CD4-positive, alpha-beta T cell (primary cell): ENCODE data around the gene TCF12. TPM values are rescaled to one million over a fixed set of nuclear protein-coding genes. Genes with fewer than 3 reads are reported as not detected.

ENCODE experiments used
- ATAC-seq: fragments of 200-7000 bp; cut with Tn5 transposase; one replicate; pipeline ENCODE4 v1.10.0; 2022; ENCODE audit warnings: mild to moderate bottlenecking; ENCODE audit not compliant: poor library complexity
- CTCF ChIA-PET: fragments of 350-600 bp; sonication (Branson Sonifier 250); formaldehyde crosslinking; loops from one replicate; lab custom pipeline; 2021; ENCODE audit warnings: antibody characterized with exemption, inconsistent platforms; lab: Charles Lee
- POLR2A ChIA-PET: fragments of 350-600 bp; sonication (Branson Sonifier 250); formaldehyde crosslinking; loops from one replicate; lab custom pipeline; 2021; ENCODE audit warnings: antibody characterized with exemption, inconsistent platforms; lab: Charles Lee
- DNase-seq, 14 experiments: peaks; one replicate each; pipeline ENCODE4 v3.0.0-alpha.2; 2013 to 2020; ENCODE audit warnings: mixed read lengths in 2 of 14
- H3K27ac ChIP-seq, 2 donors: one replicate each; pipeline versions ENCODE4 v1.5.1 to v1.7.0; 2013; ENCODE audit warnings: low read length in 2 of 2, low read depth in 1 of 2, mild to moderate bottlenecking in 1 of 2
- H3K27me3 ChIP-seq, 2 experiments: 1 replicate in 1 of 2; 2 replicates in 1 of 2; pipeline versions ENCODE4 v1.6.1 to v1.7.0; 2013; ENCODE audit warnings: low read length in 2 of 2, control low read depth in 1 of 2, mild to moderate bottlenecking in 1 of 2, moderate library complexity in 1 of 2; ENCODE audit not compliant: insufficient read depth in 2 of 2, control insufficient read depth in 1 of 2
- H3K36me3 ChIP-seq: one replicate; pipeline ENCODE4 v1.6.1; 2013; ENCODE audit warnings: low read length, control low read depth; ENCODE audit not compliant: insufficient read depth
- H3K4me1 ChIP-seq: one replicate; pipeline ENCODE4 v1.6.1; 2013; ENCODE audit warnings: low read length, control low read depth; ENCODE audit not compliant: insufficient read depth
- H3K4me3 ChIP-seq: one replicate; pipeline ENCODE4 v1.5.1; 2013; ENCODE audit warnings: mild to moderate bottlenecking, low read length, moderate library complexity
- H3K9me3 ChIP-seq, 2 experiments: 1 replicate in 1 of 2; 2 replicates in 1 of 2; pipeline versions ENCODE4 v1.6.1 to v1.7.0; 2013; ENCODE audit warnings: low read length in 2 of 2, mild to moderate bottlenecking in 2 of 2, control low read depth in 1 of 2, moderate library complexity in 1 of 2; ENCODE audit not compliant: control insufficient read depth in 1 of 2, insufficient read depth in 1 of 2
- H3K27ac Mint-ChIP-seq: one replicate; pipeline ENCODE4 v1.8.0; 2020; ENCODE audit warnings: mixed read lengths
- H3K27me3 Mint-ChIP-seq: one replicate; pipeline ENCODE4 v1.8.0; 2021; ENCODE audit warnings: mixed read lengths
- H3K36me3 Mint-ChIP-seq: one replicate; pipeline ENCODE4 v1.8.0; 2021; ENCODE audit warnings: low read depth, mixed read lengths
- H3K4me1 Mint-ChIP-seq: one replicate; pipeline ENCODE4 v1.8.0; 2021; ENCODE audit warnings: low read depth, mixed read lengths
- H3K4me3 Mint-ChIP-seq: one replicate; pipeline ENCODE4 v1.8.0; 2020; ENCODE audit warnings: mild to moderate bottlenecking, mixed read lengths
- H3K9me3 Mint-ChIP-seq: one replicate; pipeline ENCODE4 v1.8.0; 2020; ENCODE audit warnings: mixed read lengths
- intact Hi-C, 2 experiments: fragments of 100-400 bp; cut with DNase I in 1 of 2; cut with micrococcal nuclease in 1 of 2; formaldehyde crosslinking; loops; one replicate each; pipeline versions ENCODE4 v1.15.1 to v1.9.0; 2023 to 2025; cut with DNase I, micrococcal nuclease
- total RNA-seq, 174 experiments: library from RNA in 2 of 174; stranded (reverse) in 2 of 174; gene quantifications; one replicate each; pipeline ENCODE4 v1.2.3 and lab custom pipeline; 2021 to 2026
- TF ChIP-seq, protein P1 (sequence below): fragments of 200-600 bp; IDR thresholded peaks from one replicate; pipeline ENCODE4 v1.8.0; 2022; ENCODE audit warnings: antibody characterized with exemption, mild to moderate bottlenecking

Gene TCF12
- total RNA-seq, 2 experiments from 2014 or later = 54.0 TPM

DNA sequence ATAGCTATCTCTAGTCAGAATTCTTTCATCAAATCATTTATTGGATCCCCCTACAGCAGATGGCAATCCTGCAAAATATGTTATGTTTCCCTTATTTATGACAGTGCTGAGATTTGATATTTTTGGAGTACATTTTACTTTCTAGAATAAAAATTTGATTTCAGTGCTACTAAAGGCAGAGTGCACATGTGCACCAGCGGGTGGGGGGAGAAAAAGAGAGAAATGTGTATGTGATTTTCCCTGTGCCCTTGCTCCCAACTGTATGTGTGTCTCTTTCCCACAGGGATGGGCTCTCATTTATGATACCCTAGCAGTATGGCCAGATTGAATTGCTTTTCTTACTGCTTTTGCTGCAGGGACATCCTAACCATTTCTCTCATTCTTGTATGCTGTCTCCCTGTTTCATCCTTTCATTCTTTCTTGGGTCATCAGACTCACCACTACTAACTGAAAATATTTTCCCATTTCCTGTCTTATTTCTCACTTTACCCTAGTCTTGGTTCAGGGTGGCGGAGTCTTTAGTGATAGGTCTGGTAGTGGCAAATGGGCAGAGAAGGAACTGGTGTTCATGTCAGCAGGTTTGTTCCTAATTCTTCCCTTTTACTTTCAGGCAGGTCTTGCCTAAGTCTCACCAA, 140.7 kb downstream of the TCF12 start:
- Histone ChIP-seq H3K4me1 (peaks cover 5% of the 10 kb centered on the region), H3K4me3 (no peak overlapping the region), H3K36me3 (no peaks in the 10 kb centered on the region), H3K27ac (no peak overlapping the region), H3K9me3 (peaks cover 0 to 4% of the 10 kb centered on the region in 2 experiments), H3K27me3 (no peaks in the 10 kb centered on the region)
- no peak overlapping the region for H3K27ac Mint-ChIP-seq
- POLR2A ChIA-PET = no interaction called here
- no peaks in the 10 kb centered on the region for H3K9me3 Mint-ChIP-seq
- ATAC-seq (no peak), DNase-seq (no peak)
- peaks cover 64% of the 10 kb centered on the region for H3K4me1 Mint-ChIP-seq
- TF ChIP-seq, protein P1, sequence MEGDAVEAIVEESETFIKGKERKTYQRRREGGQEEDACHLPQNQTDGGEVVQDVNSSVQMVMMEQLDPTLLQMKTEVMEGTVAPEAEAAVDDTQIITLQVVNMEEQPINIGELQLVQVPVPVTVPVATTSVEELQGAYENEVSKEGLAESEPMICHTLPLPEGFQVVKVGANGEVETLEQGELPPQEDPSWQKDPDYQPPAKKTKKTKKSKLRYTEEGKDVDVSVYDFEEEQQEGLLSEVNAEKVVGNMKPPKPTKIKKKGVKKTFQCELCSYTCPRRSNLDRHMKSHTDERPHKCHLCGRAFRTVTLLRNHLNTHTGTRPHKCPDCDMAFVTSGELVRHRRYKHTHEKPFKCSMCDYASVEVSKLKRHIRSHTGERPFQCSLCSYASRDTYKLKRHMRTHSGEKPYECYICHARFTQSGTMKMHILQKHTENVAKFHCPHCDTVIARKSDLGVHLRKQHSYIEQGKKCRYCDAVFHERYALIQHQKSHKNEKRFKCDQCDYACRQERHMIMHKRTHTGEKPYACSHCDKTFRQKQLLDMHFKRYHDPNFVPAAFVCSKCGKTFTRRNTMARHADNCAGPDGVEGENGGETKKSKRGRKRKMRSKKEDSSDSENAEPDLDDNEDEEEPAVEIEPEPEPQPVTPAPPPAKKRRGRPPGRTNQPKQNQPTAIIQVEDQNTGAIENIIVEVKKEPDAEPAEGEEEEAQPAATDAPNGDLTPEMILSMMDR = no peak
- peaks cover 20% of the 10 kb centered on the region for H3K36me3 Mint-ChIP-seq
- CTCF ChIA-PET = no interaction called here
- intact Hi-C loops = loop anchor here in 1 of 2 experiments (10.0 kb wide), 1 partner anchor 54 kb away; no protein-coding TSS in a partner anchor
- H3K4me3 Mint-ChIP-seq = no peak overlapping the region
- H3K27me3 Mint-ChIP-seq = no peaks in the 10 kb centered on the region

DNA sequence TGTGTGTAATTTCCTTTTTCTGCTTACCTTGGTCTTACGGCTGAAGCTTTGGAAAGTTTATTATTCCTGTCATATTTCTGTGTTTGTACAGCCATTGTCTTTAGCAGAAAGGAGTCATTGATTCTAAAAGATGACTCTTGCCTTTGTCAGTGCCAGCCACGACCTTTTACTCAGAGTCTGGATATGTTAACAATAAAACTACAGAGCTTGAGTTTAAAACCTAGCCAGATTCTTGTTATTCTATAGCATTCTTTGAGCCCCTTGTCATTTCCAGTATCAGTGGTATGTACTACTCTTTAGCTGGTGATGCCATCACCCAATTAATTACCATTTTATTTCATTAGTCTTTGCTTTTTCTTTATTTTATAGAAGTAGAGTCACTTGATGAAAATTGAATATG, 142.4 kb downstream of the TCF12 start:
- Histone ChIP-seq H3K27ac (no peak overlapping the region), H3K27me3 (no peaks in the 10 kb centered on the region), H3K4me1 (peaks cover 5% of the 10 kb centered on the region), H3K4me3 (no peak overlapping the region), H3K9me3 (no peaks in the 10 kb centered on the region), H3K36me3 (no peaks in the 10 kb centered on the region)
- no peak for ATAC-seq
- no peak overlapping the region for H3K27ac Mint-ChIP-seq
- H3K27me3 Mint-ChIP-seq = no peaks in the 10 kb centered on the region
- TF ChIP-seq, protein P1 = no peak
- no peaks in the 10 kb centered on the region for H3K9me3 Mint-ChIP-seq
- intact Hi-C loops = loop anchor here in 1 of 2 experiments (10.0 kb wide), 1 partner anchor 126 kb away; no protein-coding TSS in a partner anchor
- no peak overlapping the region for H3K4me3 Mint-ChIP-seq
- peaks cover 28% of the 10 kb centered on the region for H3K36me3 Mint-ChIP-seq
- peaks cover 54% of the 10 kb centered on the region for H3K4me1 Mint-ChIP-seq
- DNase-seq = no peak
- ChIA-PET CTCF (no interaction called here), POLR2A (no interaction called here)

DNA sequence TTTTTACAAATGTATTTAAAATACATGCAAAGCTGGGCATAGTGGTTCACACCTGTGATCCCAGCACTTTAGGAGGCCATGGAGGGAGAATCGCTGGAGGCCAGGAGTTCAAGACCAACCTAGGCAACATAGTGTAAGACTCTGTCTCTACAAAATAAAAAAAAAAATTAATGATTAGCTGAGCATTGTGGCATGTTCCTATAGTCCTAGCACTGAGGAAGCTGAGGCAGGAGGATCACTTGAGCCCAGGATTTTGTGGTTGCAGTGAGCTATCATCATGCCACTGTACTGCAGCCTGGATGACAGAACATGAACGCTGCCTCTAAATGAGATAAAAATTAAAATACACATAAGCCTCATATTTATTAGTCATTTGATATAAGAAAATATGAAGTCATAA, 142.8 kb downstream of the TCF12 start:
- Histone ChIP-seq H3K9me3 (no peaks in the 10 kb centered on the region), H3K36me3 (no peaks in the 10 kb centered on the region), H3K4me3 (no peak overlapping the region), H3K4me1 (peaks cover 3% of the 10 kb centered on the region), H3K27ac (no peak overlapping the region), H3K27me3 (no peaks in the 10 kb centered on the region)
- Mint-ChIP-seq H3K27ac (no peak overlapping the region), H3K27me3 (no peaks in the 10 kb centered on the region), H3K4me1 (peaks cover 52% of the 10 kb centered on the region), H3K36me3 (peaks cover 30% of the 10 kb centered on the region), H3K9me3 (no peaks in the 10 kb centered on the region), H3K4me3 (no peak overlapping the region)
- DNase-seq (no peak), ATAC-seq (no peak)
- POLR2A ChIA-PET = no interaction called here
- intact Hi-C loops = loop anchor here in 1 of 2 experiments (10.0 kb wide), 1 partner anchor 126 kb away; no protein-coding TSS in a partner anchor
- CTCF ChIA-PET = no interaction called here
- TF ChIP-seq, protein P1 = no peak
